ENCODE measurements around the gene SH3GL3.

SH3GL3 gene

GRCh38 chr15:83604549-83604948 lies 157.4 kb downstream of the SH3GL3 start:
- FAIRE-seq (no peak), DNase-seq (ENCODE audit: insufficient read length, low spot score) (no peak)
- TF ChIP-seq CTCF (IDR thresholded peaks at IDR 0.05; ENCODE audit: insufficient read depth, missing control alignments): no peak

GRCh38 chr15:83605111-83605945 lies 158.2 kb downstream of the SH3GL3 start:
- no peak for TF ChIP-seq CTCF (IDR thresholded peaks at IDR 0.05; ENCODE audit: insufficient read depth, missing control alignments)
- FAIRE-seq: no peak
- DNase-seq (ENCODE audit: insufficient read length, low spot score): no peak

- FAIRE-seq (no peak), DNase-seq (ENCODE audit: insufficient read length, low spot score) (no peak)
- TF ChIP-seq CTCF (IDR thresholded peaks at IDR 0.05; ENCODE audit: insufficient read depth, missing control alignments): no peak
Measured at GRCh38 chr15:83610132-83610531, 163.0 kb downstream of the SH3GL3 start.

GRCh38 chr15:83610901-83611685 lies 164.0 kb downstream of the SH3GL3 start:
- DNase-seq (ENCODE audit: insufficient read length, low spot score): no peak
- no peak for FAIRE-seq
- no peak for TF ChIP-seq CTCF (IDR thresholded peaks at IDR 0.05; ENCODE audit: insufficient read depth, missing control alignments)

- TF ChIP-seq CTCF (IDR thresholded peaks at IDR 0.05; ENCODE audit: insufficient read depth, missing control alignments): no peak
- FAIRE-seq (no peak), DNase-seq (ENCODE audit: insufficient read length, low spot score) (no peak)
Measured at GRCh38 chr15:83612226-83612625, 165.1 kb downstream of the SH3GL3 start.

GRCh38 chr15:83612898-83613635 lies 165.9 kb downstream of the SH3GL3 start:
- no peak for TF ChIP-seq CTCF (IDR thresholded peaks at IDR 0.05; ENCODE audit: insufficient read depth, missing control alignments)
- FAIRE-seq (no peak), DNase-seq (ENCODE audit: insufficient read length, low spot score) (no peak)
